SKM-1 treated with dmso at 0.1 percent for 144 hours (cell line): ENCODE results near the gene GCFC2.
A peak's percentile ranks its signal among the peaks of the same experiment; 100 is the strongest.
"Not testable (repeated sequence)": the region's sequence is repeated elsewhere in the genome, so short reads cannot be mapped to it uniquely, and the experiment has no call there.

Source experiments
- DNase-seq: peaks from one replicate; lab custom pipeline; 2025; ENCODE audit not compliant: unreplicated experiment; lab: John Stamatoyannopoulos, UW

The GCFC2 gene

GRCh38 chr2:75680402-75680801 lies 30.3 kb downstream of the GCFC2 start:
- no peak for DNase-seq

GRCh38 chr2:75679556-75679955 lies 31.2 kb downstream of the GCFC2 start:
- DNase-seq = no peak

GRCh38 chr2:75676464-75676863 lies 34.3 kb downstream of the GCFC2 start:
- DNase-seq = no peak

GRCh38 chr2:75675908-75676307 lies 34.8 kb downstream of the GCFC2 start:
- no peak for DNase-seq

GRCh38 chr2:75675423-75675822 lies 35.3 kb downstream of the GCFC2 start:
- not testable (repeated sequence) for DNase-seq

GRCh38 chr2:75667884-75668283 lies 42.8 kb downstream of the GCFC2 start:
- DNase-seq = no peak

- DNase-seq = no peak
Observed at GRCh38 chr2:75666911-75667310, 43.8 kb downstream of the GCFC2 start.

- no peak for DNase-seq
Observed at GRCh38 chr2:75657798-75658197, 52.9 kb downstream of the GCFC2 start.

- no peak for DNase-seq
Observed at GRCh38 chr2:75656563-75656962, 54.2 kb downstream of the GCFC2 start.

GRCh38 chr2:75655861-75656260 lies 54.9 kb downstream of the GCFC2 start:
- DNase-seq = no peak

- DNase-seq = no peak
Observed at GRCh38 chr2:75654012-75654411, 56.7 kb downstream of the GCFC2 start.

GRCh38 chr2:75647771-75648170 lies 62.9 kb downstream of the GCFC2 start:
- DNase-seq = no peak

- peak; percentile 89 for DNase-seq
Observed at GRCh38 chr2:75646583-75647425, 63.9 kb downstream of the GCFC2 start, which contains the start of gene MRPL19. TSS of gene MRPL19 (plus strand) at chr2:75646783. CDS start at chr2:75646808, 25 bp downstream.

GRCh38 chr2:75646090-75646582 lies 64.6 kb downstream of the GCFC2 start:
- DNase-seq = no peak

- no peak for DNase-seq
Observed at GRCh38 chr2:75645643-75646042, 65.1 kb downstream of the GCFC2 start.

GRCh38 chr2:75643980-75644379 lies 66.7 kb downstream of the GCFC2 start:
- no peak for DNase-seq

GRCh38 chr2:75641587-75641986 lies 69.1 kb downstream of the GCFC2 start:
- DNase-seq = no peak

- DNase-seq = peak; percentile 1
Observed at GRCh38 chr2:75640621-75641121, 70.0 kb downstream of the GCFC2 start.

GRCh38 chr2:75637568-75637967 lies 73.1 kb downstream of the GCFC2 start:
- no peak for DNase-seq

- DNase-seq = no peak
Observed at GRCh38 chr2:75634945-75635344, 75.8 kb downstream of the GCFC2 start.

- DNase-seq = no peak
Observed at GRCh38 chr2:75633620-75634019, 77.1 kb downstream of the GCFC2 start.

GRCh38 chr2:75632813-75633212 lies 77.9 kb downstream of the GCFC2 start:
- DNase-seq = no peak
